Smooth muscle cell (in vitro differentiated cells): ENCODE measurements around the gene CCP110. TPM values are rescaled to one million over a fixed set of nuclear protein-coding genes. Genes with fewer than 3 reads are reported as not detected.

Experiments used
- DNase-seq: peaks from one replicate; lab custom pipeline; 2025; ENCODE audit not compliant: unreplicated experiment; lab: John Stamatoyannopoulos, UW
- H2AFZ ChIP-seq: fragments of 200-600 bp; sonication (generic); 2 replicates; pipeline ENCODE4 v1.6.0; 2016; ENCODE audit warnings: antibody characterized with exemption, low read depth, mild to moderate bottlenecking
- H3F3A ChIP-seq: fragments of 200-600 bp; sonication (generic); 2 replicates; pipeline ENCODE4 v1.6.0; 2017; ENCODE audit warnings: antibody characterized with exemption, low read depth
- H3K27ac ChIP-seq: fragments of 200-600 bp; sonication (generic); 2 replicates; pipeline ENCODE4 v1.5.1; 2016; ENCODE audit warnings: low read depth, mild to moderate bottlenecking
- H3K27me3 ChIP-seq: fragments of 200-600 bp; sonication (generic); 2 replicates; pipeline ENCODE4 v1.6.1; 2016; ENCODE audit warnings: low read depth, mild to moderate bottlenecking
- H3K36me3 ChIP-seq: fragments of 200-600 bp; sonication (generic); 2 replicates; pipeline ENCODE4 v1.5.1; 2016; ENCODE audit warnings: low read depth
- H3K4me1 ChIP-seq: fragments of 200-600 bp; sonication (generic); 2 replicates; pipeline ENCODE4 v1.5.1; 2016; ENCODE audit warnings: low read depth
- H3K4me2 ChIP-seq: fragments of 200-600 bp; sonication (generic); 2 replicates; pipeline ENCODE4 v1.6.0; 2016; ENCODE audit warnings: mild to moderate bottlenecking
- H3K4me3 ChIP-seq: fragments of 200-600 bp; sonication (generic); 2 replicates; pipeline ENCODE4 v1.5.1; 2016; ENCODE audit warnings: mild to moderate bottlenecking
- H3K79me2 ChIP-seq: fragments of 200-600 bp; sonication (generic); 2 replicates; pipeline ENCODE4 v1.6.0; 2016; ENCODE audit warnings: low read depth, mild to moderate bottlenecking
- H3K9ac ChIP-seq: fragments of 200-600 bp; sonication (generic); 2 replicates; pipeline ENCODE4 v1.6.0; 2016; ENCODE audit warnings: low read depth
- H3K9me3 ChIP-seq: fragments of 200-600 bp; sonication (generic); replicated peaks from 2 replicates; pipeline ENCODE4 v1.5.1; 2016; ENCODE audit warnings: low read depth
- H4K20me1 ChIP-seq: fragments of 200-600 bp; sonication (generic); 2 replicates; pipeline ENCODE4 v1.6.0; 2016; ENCODE audit warnings: low read depth
- WGBS: methylation state at CpG from one replicate; pipeline ENCODE4 v1.1.7; 2016; ENCODE audit warnings: low lambda C conversion rate; 5-methylcytosine and 5-hydroxymethylcytosine counted together
- polyA plus RNA-seq: library from polyadenylated mRNA; unstranded; fragments of >200 nt; fragmentation: Nextera tagmentation; extraction: Ambion mirVana; gene quantifications from 2 replicates; pipeline ENCODE4 v1.2.1, GENCODE V29; 2016
- total RNA-seq: library from RNA; depleted of rRNA; stranded (reverse); fragments of >200 nt; gene quantifications from 2 replicates; pipeline ENCODE4 v1.2.3, GENCODE V29; 2014
- TF ChIP-seq, protein P1 (sequence below): fragments of 200-600 bp; sonication (generic); IDR thresholded peaks from 2 replicates; pipeline ENCODE4 v1.5.1; 2017; ENCODE audit warnings: borderline replicate concordance, mild to moderate bottlenecking, antibody characterized with exemption; ENCODE audit not compliant: insufficient read depth, poor library complexity, severe bottlenecking

CCP110 gene
- total and polyA plus RNA-seq, 2 experiments from 2014 or later, result 6.2 to 9.3 TPM

DNA sequence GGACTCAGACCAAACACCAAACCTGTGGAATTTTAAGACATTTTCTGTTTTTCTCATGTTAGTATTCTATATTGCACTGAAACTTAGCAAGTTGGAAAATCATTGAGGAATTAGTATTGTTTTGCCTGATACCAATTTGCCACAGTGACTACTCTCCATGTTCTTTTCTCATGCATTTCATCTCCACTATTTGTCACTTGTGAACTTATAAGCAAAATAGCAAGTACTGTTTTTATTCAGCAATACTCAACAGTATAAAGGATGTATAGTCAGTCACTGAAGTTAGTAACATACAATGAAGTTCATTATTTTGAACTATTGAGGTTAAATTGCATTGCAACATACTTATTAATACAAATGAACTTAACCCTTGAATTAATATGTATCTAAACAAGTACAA lies 25.9 kb downstream of the CCP110 start:
- Histone ChIP-seq H3F3A (no peaks in the 10 kb centered on the region), H3K27ac (no peak overlapping the region), H2AFZ (no peak overlapping the region), H4K20me1 (no peaks in the 10 kb centered on the region), H3K4me1 (no peaks in the 10 kb centered on the region), H3K27me3 (no peaks in the 10 kb centered on the region), H3K9me3 (no peaks in the 10 kb centered on the region), H3K79me2 (peaks cover 4% of the 10 kb centered on the region), H3K4me3 (no peak overlapping the region), H3K4me2 (no peak overlapping the region), H3K36me3 (no peaks in the 10 kb centered on the region), H3K9ac (no peak overlapping the region)
- TF ChIP-seq, protein P1, sequence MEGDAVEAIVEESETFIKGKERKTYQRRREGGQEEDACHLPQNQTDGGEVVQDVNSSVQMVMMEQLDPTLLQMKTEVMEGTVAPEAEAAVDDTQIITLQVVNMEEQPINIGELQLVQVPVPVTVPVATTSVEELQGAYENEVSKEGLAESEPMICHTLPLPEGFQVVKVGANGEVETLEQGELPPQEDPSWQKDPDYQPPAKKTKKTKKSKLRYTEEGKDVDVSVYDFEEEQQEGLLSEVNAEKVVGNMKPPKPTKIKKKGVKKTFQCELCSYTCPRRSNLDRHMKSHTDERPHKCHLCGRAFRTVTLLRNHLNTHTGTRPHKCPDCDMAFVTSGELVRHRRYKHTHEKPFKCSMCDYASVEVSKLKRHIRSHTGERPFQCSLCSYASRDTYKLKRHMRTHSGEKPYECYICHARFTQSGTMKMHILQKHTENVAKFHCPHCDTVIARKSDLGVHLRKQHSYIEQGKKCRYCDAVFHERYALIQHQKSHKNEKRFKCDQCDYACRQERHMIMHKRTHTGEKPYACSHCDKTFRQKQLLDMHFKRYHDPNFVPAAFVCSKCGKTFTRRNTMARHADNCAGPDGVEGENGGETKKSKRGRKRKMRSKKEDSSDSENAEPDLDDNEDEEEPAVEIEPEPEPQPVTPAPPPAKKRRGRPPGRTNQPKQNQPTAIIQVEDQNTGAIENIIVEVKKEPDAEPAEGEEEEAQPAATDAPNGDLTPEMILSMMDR, result no peak
- DNase-seq, result no peak

DNA sequence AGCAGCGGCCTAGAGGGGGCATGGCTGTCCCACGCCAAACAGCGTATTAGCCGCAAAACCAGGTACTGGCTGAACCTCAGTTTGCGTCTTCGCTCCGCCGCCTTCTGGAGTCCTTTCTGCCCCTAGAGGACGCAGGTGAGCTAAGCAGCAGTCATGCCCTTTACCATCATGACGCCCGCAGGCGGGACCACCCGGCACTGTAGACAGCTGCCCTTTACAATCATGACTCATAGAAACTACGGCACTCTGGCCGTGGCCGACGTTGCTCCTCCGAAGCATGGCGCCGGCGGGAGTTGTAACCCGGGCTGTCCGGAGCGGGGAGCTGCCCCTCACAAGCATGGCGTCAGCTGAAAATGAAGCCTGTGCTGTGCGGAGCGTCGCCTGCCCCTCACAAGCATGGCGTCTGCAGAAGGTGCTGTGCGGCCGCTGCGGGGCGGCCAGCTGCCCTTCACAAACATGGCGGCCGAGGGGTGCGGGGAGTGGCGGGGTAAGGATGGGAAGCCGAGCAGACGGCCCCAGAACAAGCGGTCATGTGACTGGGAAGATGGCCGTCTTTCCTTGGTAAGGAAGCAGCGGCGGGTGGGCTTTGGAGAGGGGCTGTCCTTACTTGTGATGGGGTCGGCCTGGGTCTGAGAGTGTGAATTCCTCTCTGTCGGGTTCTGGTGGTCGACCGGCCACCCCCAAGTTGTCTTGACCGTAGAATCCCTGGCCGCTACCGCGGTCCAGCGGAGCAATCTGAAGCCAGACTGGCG lies 31.6 kb downstream of the CCP110 start, which contains the start of gene VPS35L:
Gene VPS35L, plus strand, starts transcription at position 518 of the 752 bp plus-strand sequence. Its CDS starts 27 bp downstream, at position 545.
- no peaks in the 10 kb centered on the region for H3K36me3 ChIP-seq
- peak within 1 kb of the TSS; percentile 93 for H3K9ac ChIP-seq
- H3K27ac ChIP-seq, result peak within 1 kb of the TSS; percentile 78
- peak; percentile 91 for DNase-seq
- no peaks in the 10 kb centered on the region for H3K27me3 ChIP-seq
- peaks cover 9% of the 10 kb centered on the region for H3K79me2 ChIP-seq
- under 1% methylated on average over 48 of the region's 53 CpGs for WGBS
- TF ChIP-seq, protein P1, result peak; percentile 61
- peaks cover 7% of the 10 kb centered on the region for H3K4me1 ChIP-seq
- H4K20me1 ChIP-seq, result no peaks in the 10 kb centered on the region
- H3F3A ChIP-seq, result peaks cover 11% of the 10 kb centered on the region
- peak within 1 kb of the TSS; percentile 99 for H3K4me2 ChIP-seq
- H2AFZ ChIP-seq, result peak within 1 kb of the TSS; percentile 99
- H3K9me3 ChIP-seq, result no peaks in the 10 kb centered on the region
- H3K4me3 ChIP-seq, result peak within 1 kb of the TSS; percentile 87

DNA sequence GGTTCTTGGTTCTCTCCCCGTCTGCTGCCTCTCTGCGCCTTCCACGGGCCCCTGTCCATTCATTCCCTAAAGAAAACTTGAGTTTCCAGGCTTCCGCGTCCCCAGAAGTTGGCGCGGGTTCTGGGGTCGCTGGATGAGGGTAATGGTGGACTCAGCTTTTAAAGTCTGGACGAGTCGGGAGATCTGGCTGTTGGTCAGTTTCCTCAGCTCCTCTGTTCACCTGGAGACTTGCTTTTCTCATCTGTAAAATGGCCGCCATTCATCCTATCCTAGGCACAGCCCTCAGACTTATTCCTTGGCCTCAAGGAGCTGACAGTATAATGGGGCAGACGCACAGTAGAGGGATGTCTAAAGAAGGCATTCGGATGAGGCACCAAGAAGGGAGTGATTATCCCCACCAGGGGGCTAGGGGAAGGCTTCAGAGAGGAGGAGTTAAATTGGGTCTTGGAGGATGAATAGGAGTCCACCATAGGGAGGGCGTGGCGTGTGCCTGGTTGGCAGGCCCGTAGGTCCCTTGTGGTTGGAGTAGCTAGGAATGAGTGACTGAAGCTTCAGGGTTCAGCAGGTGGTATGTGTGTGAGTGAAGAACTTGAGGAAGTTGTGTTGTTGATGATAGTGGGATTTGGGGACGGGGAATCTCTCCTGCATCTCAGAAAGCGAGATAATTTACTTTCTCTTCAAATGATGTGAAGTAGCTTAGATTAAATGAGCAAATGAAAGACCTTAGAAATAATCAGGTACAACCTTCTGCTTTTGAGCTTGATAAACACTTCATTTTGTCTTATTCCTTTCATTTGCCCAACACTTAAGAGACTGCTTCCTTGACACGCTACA lies 32.4 kb downstream of the CCP110 start:
- Histone ChIP-seq H3K4me3 (peak overlapping the region; percentile 87), H3K79me2 (peaks cover 14% of the 10 kb centered on the region), H3K9me3 (no peaks in the 10 kb centered on the region), H3K4me1 (peaks cover 7% of the 10 kb centered on the region), H2AFZ (peak overlapping the region; percentile 99), H3F3A (peaks cover 11% of the 10 kb centered on the region), H3K27me3 (no peaks in the 10 kb centered on the region), H3K36me3 (no peaks in the 10 kb centered on the region), H3K9ac (peak overlapping the region; percentile 93), H3K4me2 (peak overlapping the region; percentile 99), H3K27ac (peak overlapping the region; percentile 78), H4K20me1 (no peaks in the 10 kb centered on the region)
- peak; percentile 13 for DNase-seq
- TF ChIP-seq, protein P1, result peak; percentile 10
- WGBS, result 17% methylated on average over 19 of the region's 19 CpGs
